GM18520 (cell line): ENCODE results near the gene PSMD14.

Experiments used
- ATAC-seq: cut with Tn5 transposase; IDR thresholded peaks from one replicate; pipeline ENCODE4 v1.9.1; 2021; ENCODE audit not compliant: unreplicated experiment

The PSMD14 gene

DNA sequence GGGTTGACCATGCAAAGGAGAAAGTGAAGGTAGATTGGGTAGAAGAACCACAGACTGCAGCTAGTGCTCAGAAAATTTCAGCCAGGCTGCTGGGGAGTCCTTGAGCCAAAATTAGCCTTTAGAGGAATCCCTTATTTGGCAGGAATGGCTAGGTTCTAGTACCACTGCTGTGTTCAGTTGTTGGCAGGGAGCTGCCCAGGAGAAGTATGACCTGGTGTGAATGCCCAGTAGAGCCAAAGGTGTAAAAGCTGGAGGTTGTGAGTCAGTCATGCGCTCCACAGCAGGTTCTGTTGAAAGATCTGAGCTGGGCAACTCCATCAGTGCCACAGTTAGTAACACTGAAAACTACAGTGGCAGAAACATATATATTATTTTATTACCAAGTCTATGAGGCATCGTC lies 71.5 kb downstream of the PSMD14 start:
- ATAC-seq = no peak

DNA sequence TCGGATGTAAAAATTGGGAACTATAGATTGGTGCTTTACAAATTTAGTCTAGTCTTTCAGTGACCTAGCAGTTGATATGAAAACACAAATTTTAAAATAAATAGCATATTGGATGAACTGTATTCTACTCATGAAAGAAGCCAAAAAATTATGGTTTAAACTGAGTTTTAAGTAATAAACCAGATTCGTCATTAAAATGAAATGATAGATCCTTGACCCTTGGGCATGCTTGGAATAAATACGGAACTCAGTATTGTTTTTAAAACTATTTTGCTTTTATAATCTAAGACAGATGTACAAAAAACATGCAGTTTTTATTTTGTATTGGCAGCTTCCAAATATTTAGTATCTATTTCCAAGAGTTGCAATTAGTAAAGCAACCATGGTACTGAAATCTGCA lies 73.3 kb downstream of the PSMD14 start:
- no peak for ATAC-seq

DNA sequence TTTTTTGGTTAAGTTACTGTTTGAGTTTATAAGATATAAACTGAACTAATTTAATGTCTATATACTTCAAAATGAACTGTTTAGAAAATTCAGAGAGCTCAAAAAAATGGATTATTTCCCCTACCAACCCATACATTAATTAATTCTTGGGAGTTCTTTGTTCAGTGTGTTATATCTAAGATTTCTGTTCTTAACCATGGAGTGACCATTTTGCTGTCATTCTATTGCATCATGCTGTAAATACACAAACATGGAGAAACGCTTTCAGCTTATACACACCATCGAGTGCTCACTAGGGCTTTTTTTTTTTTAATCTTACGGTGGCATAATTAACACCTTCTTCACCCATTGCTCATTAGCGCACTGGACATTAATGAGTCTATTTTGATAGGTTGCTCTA lies 74.5 kb downstream of the PSMD14 start:
- no peak for ATAC-seq

DNA sequence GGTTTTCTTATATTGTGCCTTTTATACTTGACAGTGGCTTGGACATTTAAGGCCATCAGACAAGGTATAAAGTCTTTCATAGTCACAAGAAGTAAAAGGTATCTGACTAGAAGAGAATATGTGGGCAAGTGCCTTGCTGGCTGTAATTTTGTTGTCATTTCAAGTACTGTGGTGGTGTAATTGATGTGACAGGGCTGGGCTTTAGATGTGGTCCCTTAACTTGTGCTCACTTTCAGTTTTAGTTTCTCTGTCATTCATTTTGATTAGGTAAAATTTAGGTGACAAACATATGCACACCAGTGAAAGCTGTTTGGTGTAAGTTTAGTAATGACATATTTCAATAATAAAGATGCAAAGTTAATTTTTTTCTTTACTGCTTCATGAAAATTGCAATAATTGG lies 76.6 kb downstream of the PSMD14 start:
- peak; percentile 84 for ATAC-seq

DNA sequence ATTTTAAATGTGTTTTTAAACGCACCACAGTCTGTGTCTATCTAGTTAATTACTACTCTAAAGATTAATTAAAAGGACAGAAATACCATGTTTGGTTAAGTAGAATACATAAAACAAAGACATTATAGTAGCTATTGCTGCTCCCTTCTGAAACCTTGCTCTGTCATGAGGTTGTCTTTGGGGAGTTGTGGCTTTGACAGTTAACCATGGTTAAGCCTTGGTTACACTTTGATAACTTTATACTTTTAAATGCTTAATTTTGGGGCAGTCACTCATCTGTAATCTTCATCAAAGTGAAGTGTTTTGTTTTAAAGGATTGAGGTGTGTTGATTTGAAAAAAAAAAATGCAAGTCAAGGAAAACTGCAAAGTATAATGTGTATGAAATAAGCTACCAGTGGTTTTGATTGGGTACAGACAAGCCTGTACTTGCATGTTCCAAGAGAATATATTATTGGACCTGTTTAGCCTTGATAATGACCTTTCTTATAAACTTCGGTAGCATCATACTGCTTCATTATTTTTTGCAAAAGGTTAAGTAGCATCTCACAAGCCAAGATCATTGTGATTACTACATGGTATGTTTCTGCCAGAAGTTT lies 78.1 kb downstream of the PSMD14 start:
- peak; percentile 54 for ATAC-seq

DNA sequence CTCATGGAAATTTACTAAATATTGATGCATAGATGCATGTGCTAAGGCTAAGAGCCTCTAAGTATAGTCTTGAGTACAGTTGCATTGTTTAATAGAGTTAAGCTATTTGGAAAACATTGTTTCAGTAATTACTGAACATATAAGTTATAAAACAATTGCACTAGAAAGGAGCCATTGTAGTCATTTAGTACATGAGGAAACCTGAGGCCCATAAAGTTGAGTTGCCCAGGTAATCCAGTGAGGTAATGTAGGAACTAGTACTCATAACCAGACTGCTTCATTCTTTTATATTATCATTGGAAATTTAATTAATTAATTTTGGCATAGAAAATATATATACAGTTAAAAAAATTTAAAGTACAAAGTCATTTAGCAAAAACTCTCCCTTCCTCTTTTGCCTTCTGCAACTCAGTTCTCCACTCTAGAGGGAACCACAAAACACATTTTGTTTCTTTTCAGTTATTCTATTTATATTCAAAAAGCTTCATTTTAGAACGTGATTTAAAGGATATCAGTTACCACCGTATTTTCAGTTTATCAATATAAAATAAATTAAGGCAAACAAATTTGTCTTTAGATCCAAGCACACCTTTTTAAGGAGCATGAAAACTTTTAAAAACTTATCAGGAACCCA lies 80.0 kb downstream of the PSMD14 start:
- ATAC-seq = no peak

DNA sequence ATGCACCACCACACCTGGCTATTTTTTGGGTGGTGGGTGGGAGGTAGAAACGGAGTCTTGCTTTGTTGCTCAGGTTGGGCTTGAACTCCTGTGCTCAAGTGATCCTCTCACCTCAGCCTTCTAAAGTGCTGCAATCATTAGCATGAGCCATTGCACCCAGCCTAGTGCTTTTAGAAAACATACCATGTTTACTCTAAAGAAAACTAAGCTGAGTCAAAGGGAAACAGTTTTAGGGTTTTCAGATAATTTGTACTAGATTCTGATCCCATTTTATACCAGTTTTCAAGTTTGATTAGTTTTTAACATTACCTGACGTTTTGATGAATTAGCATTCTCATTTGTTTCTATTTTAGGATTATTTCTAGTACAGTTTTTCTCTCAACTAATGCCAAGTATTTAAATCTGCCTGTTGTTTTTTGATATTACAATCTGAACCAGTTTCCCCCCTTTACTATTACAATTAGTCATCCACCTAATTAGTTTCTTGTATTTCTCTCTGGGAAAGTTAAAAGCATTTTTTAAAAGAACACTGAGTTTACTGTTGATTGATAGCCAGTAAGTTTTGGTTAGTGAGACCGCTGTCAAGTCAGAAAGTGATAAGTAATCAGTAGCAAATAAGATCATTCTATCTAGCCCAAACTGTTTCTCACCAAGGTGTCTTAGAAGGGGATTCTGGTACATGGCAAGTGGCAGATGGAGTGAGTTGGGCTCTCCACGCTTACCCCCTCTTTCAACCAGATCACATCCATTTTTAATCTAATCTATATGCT lies 83.7 kb downstream of the PSMD14 start:
- no peak for ATAC-seq

DNA sequence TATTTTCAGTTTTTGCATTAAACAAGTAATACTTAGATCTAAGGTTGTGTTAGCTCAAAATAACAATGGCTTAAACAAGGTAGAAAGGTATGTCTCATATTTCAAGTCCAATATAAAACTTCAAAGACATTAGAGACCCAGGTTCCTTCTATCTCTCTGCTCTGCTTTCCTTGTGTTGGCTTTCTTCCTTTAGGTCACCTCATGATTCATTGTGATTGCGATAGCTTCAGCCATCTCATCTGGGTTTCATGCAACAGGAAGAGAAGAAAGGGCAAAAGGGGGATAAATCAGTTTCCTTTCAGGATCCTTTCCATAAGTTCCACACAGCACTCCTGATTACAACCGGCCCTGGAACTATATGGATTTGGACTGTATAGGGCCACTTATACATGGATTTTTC lies 91.9 kb downstream of the PSMD14 start:
- no peak for ATAC-seq

DNA sequence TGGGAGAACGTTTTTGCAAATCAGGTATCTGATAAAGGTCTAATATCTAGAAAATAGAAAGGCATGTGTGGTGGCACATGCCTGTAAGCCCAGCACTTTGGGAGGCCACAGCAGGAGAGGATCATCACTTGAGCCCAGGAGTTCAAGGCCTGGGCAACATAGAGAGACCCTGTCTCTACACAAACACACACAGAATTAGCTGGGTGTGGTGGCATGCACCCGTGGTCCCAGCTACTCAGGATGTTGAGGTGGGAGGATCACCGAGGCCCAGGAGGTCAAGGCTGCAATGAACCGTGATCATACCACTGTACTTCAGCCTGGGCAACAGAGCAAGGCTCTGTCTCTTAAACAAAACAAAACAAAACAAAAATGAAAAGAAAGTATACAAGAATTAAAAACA lies 94.1 kb downstream of the PSMD14 start:
- ATAC-seq = no peak

DNA sequence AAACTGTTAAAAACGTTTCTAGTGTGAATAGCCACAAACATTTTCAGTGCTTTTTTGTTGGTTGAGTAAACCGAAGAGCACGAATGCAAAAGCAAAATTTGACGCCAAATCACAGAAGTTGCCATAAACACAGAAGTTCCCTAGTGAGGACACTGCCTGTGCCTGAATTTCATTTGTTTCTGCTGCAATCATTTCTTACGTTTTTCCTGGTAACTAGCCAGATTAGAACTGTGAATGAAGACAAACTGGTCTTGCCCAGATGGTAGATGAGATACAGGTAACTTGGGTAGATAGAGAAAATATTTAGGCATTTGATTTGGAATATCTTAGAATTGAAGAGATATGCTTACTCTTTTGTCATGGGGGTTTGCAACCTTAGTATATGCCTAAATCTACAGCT lies 98.1 kb downstream of the PSMD14 start:
- no peak for ATAC-seq

DNA sequence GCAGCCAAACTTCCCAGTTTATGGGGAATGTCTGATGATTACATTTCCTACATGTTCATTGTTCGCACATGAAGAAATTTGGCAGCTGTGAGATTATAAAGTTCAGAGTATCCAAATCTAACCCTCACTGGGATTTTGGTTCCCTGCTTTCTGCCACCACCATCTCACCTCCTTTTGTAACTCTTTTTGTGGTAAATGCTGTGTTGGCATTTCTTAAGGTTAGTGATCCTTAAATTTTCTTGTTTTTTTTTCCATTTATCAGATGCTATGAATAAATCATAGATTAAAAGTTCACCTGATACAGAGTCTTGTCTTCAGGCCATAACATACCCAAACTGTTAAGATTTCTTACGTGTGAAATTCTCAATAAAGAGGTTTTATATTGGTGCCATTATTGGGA lies 99.4 kb downstream of the PSMD14 start:
- no peak for ATAC-seq

DNA sequence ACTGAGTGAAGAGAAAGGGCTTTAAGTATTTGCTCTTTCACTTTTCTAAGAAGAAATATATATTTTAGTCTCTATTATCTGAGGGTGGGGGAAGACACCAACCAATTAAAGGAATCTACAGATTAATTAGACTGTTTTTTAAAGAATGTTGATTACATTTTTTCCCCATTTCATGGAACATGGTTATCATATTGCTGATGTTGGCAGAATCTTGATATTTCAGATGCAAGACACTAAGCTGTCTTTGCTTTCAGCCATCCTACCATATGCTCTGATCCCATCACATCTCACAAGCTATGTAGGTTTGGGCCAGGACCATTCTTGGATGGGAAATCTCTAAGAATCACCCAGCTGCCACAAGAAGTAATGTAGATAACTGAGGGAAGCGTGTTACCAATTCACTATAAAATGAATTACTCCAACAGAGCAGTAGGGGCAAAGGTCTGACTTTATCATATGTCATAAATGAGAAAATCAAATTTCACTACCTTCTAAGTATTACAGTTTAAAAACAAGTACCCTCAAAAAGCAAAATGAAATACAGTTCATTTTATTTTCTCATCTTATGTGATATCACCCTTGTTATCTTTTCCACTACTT lies 101.2 kb downstream of the PSMD14 start:
- ATAC-seq = no peak

DNA sequence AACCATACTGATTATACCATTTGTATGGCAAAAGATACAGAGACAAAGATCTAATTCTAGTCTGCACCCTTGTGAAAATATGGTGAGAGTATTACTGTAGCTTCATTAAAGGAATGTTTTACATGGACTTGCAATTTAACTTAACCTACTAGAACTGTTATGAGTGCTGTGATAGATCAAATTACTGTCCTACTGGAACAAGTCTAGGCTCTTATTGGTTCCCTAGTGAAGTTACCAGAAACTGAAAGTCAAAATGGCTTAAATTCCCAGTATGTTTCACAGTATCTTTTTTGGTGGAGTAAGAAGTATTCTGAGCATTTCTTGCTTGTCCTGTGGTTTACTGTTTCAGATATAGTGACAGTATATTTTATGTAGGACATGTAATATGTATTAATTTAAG lies 104.1 kb downstream of the PSMD14 start:
- no peak for ATAC-seq

DNA sequence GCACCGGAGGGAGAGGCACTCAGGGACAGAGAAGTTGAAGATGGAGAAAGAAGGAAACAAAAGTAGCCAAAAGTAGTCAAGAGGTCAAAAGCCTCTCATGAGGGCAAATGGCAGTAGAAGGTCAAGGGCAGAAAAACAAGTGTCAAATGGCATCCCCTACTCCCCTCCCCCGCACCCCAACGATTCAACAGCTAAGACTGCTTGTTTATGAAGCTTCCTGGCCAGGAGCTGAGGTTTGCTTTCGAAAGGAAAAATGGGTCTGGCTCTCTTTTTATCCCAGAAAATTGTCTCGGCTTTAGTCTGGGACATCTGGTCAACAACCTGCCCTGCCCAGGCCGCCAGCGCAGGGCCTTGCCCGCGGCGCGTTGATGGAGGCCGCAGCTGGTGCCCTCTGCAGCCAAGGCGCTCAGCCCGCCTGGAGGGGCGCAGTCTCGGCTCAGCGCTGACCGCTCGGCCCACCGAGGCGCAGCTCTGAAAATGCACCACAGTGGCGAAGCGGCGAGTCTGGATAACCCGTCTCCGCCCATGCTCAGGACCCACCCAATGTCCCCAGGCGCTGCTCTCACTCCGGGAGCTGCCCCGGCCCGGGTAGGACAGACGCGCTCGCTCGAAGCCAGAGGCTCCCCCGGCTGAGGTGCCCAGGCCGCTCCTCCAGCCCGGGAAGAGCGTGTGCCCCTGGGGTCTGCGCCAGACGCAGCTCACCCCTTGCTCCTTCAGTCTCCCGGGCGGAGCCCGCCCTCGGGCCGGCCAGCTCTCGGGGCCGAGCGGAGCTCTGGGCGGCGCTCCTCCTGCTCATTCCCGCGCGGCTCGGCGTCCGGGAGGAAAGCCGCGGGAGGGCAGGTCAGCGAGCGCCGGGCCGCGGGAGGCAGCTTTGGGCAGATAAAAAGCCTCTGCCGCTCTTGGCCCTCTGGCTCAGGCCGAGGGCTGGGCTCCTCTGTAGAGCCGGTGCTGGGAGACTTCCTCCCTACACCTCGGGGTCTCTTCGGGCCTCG lies 106.1 kb downstream of the PSMD14 start:
- ATAC-seq = no peak

DNA sequence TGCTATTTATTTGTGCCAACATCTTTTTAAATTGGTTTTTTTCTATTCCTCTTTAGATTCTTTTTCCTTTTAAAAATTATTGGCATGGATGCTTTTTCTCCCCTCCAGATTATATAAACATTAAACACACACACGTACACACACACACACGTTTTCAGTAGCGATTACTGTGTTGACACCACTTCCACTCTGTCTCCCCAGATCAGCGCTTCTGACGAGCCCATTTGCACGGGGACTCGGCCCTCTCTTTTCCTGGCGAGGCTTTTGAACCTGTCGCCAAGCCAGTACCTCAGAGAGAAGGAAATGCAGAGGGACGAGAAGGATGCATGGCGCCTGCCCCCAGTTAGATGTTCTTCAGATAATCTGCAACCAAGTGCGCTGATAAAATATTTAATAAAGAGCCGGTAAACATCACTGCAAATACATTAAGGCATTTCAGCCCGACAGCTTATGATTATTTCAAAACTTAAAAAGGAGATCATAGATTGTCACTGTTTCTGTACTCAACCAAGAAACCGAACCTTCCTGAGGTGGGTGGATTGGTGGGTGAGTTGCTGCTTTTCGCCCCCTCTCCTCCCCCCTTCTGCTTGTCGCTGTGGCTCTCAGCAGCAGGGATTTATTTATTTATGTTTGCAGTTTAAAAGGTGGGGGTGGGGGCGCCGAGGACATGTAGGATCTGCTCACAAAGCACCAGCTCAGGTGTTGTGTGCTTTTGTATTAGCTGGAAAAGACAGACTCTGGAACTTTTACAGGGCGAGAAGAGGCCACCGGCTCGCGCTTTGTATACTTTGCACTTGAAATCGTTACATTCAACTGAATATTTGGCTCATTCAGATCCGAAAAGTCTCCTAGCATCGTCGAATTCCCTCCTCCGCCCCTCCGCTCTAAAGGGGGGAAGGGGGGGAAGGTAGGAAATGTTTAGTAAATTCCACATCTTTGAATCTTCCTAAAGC lies 107.1 kb downstream of the PSMD14 start:
- ATAC-seq = no peak

DNA sequence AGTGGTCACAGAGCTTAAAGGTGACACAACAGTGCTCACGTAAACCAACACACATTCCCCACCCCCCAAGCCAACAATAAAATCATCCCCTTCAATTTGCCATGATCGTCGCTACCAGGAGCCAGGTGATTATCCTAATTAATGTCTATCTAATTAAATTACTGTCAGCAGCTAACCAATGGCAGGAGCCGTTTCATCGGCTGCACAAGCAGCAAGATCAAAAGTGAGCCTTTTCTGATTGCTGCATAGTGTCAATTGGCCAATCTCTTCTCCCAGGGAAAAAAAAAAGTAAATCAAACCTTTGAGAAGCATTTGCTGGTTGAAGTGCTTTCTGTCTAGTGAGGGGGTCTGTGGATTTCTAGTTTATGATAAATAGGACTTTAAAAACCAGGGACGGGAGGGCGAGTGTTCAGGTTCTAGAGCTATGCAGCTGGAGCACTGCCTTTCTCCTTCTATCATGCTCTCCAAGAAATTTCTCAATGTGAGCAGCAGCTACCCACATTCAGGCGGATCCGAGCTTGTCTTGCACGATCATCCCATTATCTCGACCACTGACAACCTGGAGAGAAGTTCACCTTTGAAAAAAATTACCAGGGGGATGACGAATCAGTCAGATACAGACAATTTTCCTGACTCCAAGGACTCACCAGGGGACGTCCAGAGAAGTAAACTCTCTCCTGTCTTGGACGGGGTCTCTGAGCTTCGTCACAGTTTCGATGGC lies 107.9 kb downstream of the PSMD14 start, which contains the start of gene TBR1:
Gene TBR1 (plus strand): TSS at position 311 of the 721 bp plus-strand sequence. CDS start 114 bp downstream, at position 425.
- ATAC-seq = no peak

DNA sequence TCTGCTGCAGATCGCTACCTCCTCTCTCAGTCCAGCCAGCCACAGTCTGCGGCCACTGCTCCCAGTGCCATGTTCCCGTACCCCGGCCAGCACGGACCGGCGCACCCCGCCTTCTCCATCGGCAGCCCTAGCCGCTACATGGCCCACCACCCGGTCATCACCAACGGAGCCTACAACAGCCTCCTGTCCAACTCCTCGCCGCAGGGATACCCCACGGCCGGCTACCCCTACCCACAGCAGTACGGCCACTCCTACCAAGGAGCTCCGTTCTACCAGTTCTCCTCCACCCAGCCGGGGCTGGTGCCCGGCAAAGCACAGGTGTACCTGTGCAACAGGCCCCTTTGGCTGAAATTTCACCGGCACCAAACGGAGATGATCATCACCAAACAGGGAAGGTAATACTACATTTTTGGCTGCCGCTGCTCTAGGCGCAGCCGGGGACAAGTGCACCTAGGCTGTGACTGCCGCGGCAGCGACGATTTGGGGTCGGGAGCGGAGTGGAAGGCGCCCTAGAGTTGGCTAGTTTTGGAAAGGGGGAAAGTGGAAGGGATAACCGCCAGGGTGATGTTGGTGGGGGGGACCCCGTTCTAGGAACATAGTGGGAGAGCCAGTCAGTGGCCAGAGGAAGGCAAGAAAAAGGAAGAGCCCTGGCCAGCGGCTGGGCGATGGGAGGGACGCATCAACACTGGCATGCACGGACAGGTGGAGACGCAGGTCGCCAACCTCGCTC lies 108.6 kb downstream of the PSMD14 start:
- ATAC-seq = no peak
